ENCODE results near the gene ZFPM1.

DNA sequence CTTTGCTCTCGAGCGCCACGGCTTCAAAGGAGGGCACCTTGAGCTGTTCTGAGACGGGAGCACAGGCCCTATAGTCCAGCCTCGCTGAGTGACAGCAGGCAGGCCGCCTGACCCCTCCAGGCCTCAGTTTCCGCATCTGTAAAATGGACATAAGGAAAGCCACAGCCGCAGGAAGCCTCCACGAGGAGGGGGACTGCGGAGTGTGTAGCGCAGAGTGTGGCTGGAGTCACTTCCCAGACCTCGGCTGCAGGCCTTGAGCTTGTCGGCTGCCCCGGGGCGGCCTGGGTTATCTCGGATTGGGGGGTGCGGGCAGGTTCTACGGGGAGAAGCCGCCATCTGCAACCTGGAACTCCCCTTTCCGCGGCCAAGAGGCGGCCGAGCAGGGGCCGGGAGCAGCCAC lies 40.8 kb downstream of the ZFPM1 start:
- TF ChIP-seq, protein P1, sequence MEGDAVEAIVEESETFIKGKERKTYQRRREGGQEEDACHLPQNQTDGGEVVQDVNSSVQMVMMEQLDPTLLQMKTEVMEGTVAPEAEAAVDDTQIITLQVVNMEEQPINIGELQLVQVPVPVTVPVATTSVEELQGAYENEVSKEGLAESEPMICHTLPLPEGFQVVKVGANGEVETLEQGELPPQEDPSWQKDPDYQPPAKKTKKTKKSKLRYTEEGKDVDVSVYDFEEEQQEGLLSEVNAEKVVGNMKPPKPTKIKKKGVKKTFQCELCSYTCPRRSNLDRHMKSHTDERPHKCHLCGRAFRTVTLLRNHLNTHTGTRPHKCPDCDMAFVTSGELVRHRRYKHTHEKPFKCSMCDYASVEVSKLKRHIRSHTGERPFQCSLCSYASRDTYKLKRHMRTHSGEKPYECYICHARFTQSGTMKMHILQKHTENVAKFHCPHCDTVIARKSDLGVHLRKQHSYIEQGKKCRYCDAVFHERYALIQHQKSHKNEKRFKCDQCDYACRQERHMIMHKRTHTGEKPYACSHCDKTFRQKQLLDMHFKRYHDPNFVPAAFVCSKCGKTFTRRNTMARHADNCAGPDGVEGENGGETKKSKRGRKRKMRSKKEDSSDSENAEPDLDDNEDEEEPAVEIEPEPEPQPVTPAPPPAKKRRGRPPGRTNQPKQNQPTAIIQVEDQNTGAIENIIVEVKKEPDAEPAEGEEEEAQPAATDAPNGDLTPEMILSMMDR (IDR thresholded peaks at IDR 0.05), result no peak
- no peak for TF ChIP-seq ZFX (IDR thresholded peaks at IDR 0.05; ENCODE audit: borderline replicate concordance)

All from 22Rv1 (cell line).